Measurements from ENCODE around the gene TARBP1. TPM values are rescaled to one million over a fixed set of nuclear protein-coding genes. Genes with fewer than 3 reads are reported as not detected.

Gene TARBP1
- total and polyA plus RNA-seq, 2 of the 13 experiments (the other 11 are each of a cell fraction or from before 2014, with no cell fraction given), result 37.7 to 67.0 TPM

DNA sequence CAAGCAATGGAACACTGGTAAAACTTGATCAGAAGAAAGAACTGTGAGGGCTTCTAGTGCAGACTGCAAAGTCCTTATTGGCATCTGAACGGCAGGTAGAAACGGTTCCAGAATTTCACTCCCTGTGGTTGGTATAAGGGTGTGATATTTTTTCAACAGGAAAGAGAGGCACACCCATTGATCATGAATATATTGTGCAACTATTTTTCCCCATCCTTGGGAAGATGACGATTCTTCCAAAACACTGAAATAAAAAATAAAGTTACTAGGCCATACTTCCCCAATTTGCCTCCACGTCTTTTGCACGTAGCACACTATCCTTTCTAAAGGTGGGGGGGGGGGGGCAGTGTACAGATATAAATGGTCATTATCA, 49.6 kb downstream of the TARBP1 start:
- CTCF ChIA-PET (ENCODE audit: low intra/inter-chr PET ratio, low total read pairs), result no interaction called here
- Histone ChIP-seq H3K27me3 (ENCODE audit: control insufficient read depth in 1 of 2, insufficient read depth in 2 of 2, low read length in 2 of 2) (no peaks in the 10 kb centered on the region), H3K9ac (ENCODE audit: insufficient read depth, low read depth, low read length) (no peak overlapping the region), H4K20me1 (ENCODE audit: insufficient read depth, low read length) (no peaks in the 10 kb centered on the region), H3K9me3 (ENCODE audit: low read length) (no peaks in the 10 kb centered on the region), H2AFZ (ENCODE audit: low read length) (no peak overlapping the region), H3K36me3 (replicated peaks in 1 of 2; ENCODE audit: control insufficient read depth in 1 of 2, insufficient read depth in 2 of 2, low read length in 2 of 2) (peaks cover 14 to 73% of the 10 kb centered on the region in 2 experiments), H3K4me2 (ENCODE audit: low read depth, low read length) (no peak overlapping the region), H3K4me1 (ENCODE audit: insufficient read depth, low read length) (no peaks in the 10 kb centered on the region), H3K27ac (ENCODE audit: extremely low read length, insufficient read depth, low read length) (no peak overlapping the region), H3K79me2 (ENCODE audit: insufficient read depth, low read length) (no peaks in the 10 kb centered on the region), H3K4me3 (replicated peaks in 1 of 3; ENCODE audit: insufficient read depth in 1 of 3, low read depth in 2 of 3, low read length in 3 of 3) (no peak overlapping the region)
- in situ Hi-C loops (cut with HindIII; ENCODE audit: extremely low pct_ligation_motif_present, low pct_unique_long_range_greater_than_20kb), result no loop called here
- WGBS (ENCODE audit: low lambda C conversion rate), result 95% methylated on average over 5 of the region's 5 CpGs
- DNase-seq (ENCODE audit: low spot score), result no peak
- BruUV-seq (replicated peaks), result no TSS peak
- no peak for FAIRE-seq
- no peak for TF ChIP-seq EED (CRISPR knock-in tag; IDR thresholded peaks at IDR 0.05)
- peak; percentile 27; the same call in 1 of the 2 replicates for TF ChIP-seq CEBPB (IDR thresholded peaks at IDR 0.05; ENCODE audit: borderline replicate concordance, low read depth, low read length)
- TF ChIP-seq CAMTA2 (CRISPR knock-in tag; IDR thresholded peaks at IDR 0.05; ENCODE audit: borderline replicate concordance), result no peak
- POLR2A ChIA-PET, result no interaction called here
- no peak for ATAC-seq
- intact Hi-C loops (cut with micrococcal nuclease; ENCODE audit: unreplicated experiment), result no loop called here

DNA sequence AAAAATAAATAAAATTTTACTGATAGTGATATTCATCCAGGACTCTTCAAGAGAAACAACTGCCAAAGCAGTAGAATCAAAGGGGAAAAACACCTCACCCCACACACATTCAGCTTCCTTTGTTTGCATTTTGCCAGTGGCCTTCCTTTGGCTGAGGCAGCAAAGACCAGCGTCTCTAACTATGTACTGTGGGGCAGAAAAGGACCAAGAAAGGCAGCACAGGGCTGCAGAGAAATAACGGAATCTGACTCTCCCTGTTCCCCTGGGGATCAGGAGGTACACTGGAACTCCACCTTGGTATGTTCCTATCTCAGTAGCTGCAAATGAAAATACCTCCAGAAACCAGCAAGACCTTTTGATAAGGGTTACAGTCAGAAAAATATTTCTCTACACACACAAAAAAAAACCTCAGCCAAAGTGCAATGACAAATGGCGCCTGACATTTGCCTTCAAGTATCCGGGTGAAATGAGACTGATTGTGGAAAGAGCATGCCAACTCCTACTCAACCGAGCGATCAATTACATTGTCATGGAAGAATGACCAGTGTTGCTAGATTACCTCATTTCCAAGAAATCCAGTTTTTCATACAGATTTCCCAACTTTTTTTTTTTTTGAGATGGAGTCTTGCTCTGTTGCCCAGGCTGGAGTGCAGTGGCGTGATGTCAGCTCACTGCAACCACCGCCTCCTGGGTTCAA, 50.9 kb downstream of the TARBP1 start:
- intact Hi-C loops (cut with micrococcal nuclease; ENCODE audit: unreplicated experiment), result no loop called here
- no TSS peak for BruUV-seq (replicated peaks)
- CTCF ChIA-PET (ENCODE audit: low intra/inter-chr PET ratio, low total read pairs), result no interaction called here
- Histone ChIP-seq H3K36me3 (replicated peaks in 1 of 2; ENCODE audit: control insufficient read depth in 1 of 2, insufficient read depth in 2 of 2, low read length in 2 of 2) (peaks cover 11 to 69% of the 10 kb centered on the region in 2 experiments), H3K27me3 (ENCODE audit: control insufficient read depth in 1 of 2, insufficient read depth in 2 of 2, low read length in 2 of 2) (no peaks in the 10 kb centered on the region), H3K9ac (ENCODE audit: insufficient read depth, low read depth, low read length) (no peak overlapping the region), H3K4me3 (replicated peaks in 1 of 3; ENCODE audit: insufficient read depth in 1 of 3, low read depth in 2 of 3, low read length in 3 of 3) (no peak overlapping the region), H3K27ac (ENCODE audit: extremely low read length, insufficient read depth, low read length) (no peak overlapping the region), H3K4me1 (ENCODE audit: insufficient read depth, low read length) (no peaks in the 10 kb centered on the region), H4K20me1 (ENCODE audit: insufficient read depth, low read length) (no peaks in the 10 kb centered on the region), H2AFZ (ENCODE audit: low read length) (no peak overlapping the region), H3K9me3 (ENCODE audit: low read length) (no peaks in the 10 kb centered on the region), H3K4me2 (ENCODE audit: low read depth, low read length) (no peak overlapping the region), H3K79me2 (ENCODE audit: insufficient read depth, low read length) (no peaks in the 10 kb centered on the region)
- POLR2A ChIA-PET, result no interaction called here
- DNase-seq (ENCODE audit: low spot score), result no peak
- ATAC-seq, result no peak
- WGBS (ENCODE audit: low lambda C conversion rate), result 93% methylated on average over 8 of the region's 8 CpGs
- in situ Hi-C loops (cut with HindIII; ENCODE audit: extremely low pct_ligation_motif_present, low pct_unique_long_range_greater_than_20kb), result no loop called here
- no peak for FAIRE-seq
- TF ChIP-seq SRSF9 (IDR thresholded peaks at IDR 0.05; ENCODE audit: borderline replicate concordance, insufficient read depth, low read depth, low read length, poor library complexity, severe bottlenecking) (no peak), TBX3 (IDR thresholded peaks at IDR 0.05; ENCODE audit: borderline replicate concordance) (no peak), ZKSCAN5 (CRISPR knock-in tag; IDR thresholded peaks at IDR 0.05) (no peak), CEBPB (IDR thresholded peaks at IDR 0.05; ENCODE audit: borderline replicate concordance, low read depth, low read length) (no peak)
- TF ChIP-seq, protein P1, sequence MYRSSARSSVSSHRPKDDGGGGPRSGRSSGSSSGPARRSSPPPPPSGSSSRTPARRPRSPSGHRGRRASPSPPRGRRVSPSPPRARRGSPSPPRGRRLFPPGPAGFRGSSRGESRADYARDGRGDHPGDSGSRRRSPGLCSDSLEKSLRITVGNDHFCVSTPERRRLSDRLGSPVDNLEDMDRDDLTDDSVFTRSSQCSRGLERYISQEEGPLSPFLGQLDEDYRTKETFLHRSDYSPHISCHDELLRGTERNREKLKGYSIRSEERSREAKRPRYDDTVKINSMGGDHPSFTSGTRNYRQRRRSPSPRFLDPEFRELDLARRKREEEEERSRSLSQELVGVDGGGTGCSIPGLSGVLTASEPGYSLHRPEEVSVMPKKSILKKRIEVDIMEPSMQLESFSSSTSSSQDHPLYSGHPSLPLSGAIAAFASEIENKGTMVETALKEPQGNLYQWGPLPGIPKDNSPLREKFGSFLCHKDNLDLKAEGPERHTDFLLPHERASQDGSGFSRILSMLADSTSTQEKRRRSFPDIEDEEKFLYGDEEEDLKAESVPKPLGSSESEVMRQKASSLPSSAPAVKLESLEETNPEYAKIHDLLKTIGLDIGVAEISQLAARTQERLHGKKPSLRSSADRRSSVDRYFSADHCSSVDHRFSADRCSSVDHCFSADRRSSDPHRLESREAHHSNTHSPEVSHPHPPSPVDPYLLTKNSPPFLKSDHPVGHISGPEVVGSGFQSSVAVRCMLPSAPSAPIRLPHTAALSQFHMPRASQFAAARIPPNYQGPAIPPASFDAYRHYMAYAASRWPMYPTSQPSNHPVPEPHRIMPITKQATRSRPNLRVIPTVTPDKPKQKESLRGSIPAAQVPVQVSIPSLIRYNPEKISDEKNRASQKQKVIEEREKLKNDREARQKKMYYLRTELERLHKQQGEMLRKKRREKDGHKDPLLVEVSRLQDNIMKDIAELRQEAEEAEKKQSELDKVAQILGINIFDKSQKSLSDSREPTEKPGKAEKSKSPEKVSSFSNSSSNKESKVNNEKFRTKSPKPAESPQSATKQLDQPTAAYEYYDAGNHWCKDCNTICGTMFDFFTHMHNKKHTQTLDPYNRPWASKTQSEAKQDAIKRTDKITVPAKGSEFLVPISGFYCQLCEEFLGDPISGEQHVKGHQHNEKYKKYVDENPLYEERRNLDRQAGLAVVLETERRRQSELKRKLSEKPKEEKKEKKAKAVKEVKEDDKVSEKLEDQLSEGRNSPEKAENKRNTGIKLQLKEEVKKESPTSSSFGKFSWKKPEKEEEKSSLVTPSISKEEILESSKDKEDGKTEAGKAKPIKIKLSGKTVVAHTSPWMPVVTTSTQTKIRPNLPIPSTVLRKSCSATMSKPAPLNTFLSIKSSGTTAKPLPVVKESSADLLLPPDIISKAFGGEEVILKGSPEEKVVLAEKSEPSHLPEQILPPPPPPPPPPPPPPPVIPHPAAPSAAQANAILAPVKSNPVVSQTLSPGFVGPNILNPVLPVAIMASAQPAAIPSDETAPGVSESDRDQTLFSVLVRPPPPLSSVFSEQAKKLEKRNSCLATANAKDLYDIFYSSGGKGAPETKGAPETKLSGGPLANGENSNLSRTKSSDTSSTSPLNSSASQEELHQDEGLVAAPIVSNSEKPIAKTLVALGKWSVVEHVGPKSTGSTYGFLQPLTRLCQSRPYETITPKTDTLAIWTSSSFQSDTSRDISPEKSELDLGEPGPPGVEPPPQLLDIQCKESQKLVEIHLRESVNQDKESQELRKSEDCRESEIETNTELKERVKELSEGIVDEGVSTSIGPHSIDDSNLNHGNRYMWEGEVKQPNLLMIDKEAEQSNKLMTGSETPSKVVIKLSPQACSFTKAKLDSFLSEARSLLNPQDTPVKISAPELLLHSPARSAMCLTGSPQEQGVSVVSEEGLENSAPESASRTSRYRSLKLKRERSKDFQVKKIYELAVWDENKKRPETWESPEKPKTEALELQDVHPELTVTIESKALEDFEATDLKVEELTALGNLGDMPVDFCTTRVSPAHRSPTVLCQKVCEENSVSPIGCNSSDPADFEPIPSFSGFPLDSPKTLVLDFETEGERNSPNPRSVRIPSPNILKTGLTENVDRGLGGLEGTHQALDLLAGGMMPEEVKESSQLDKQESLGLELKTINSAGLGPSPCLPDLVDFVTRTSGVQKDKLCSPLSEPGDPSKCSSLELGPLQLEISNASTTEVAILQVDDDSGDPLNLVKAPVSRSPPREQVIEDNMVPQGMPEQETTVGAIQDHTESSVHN (CRISPR knock-in tag; IDR thresholded peaks at IDR 0.05), result no peak
